Activated T-cell treated with anti-CD3 and anti-CD28 coated beads for 1 hour (primary cell): ENCODE data around the gene SMIM31.
A peak's percentile ranks its signal among the peaks of the same experiment; 100 is the strongest.

Experiments
- DNase-seq: peaks from one replicate; pipeline ENCODE4 v3.0.0-alpha.2; 2020; ENCODE audit warnings: low read depth

The SMIM31 gene

GRCh38 chr4:164753873-164754488 lies at the start of gene SMIM31:
TSS of gene SMIM31 (plus strand) at chr4:164754131. CDS start at chr4:164770444, 16,313 bp downstream.
- DNase-seq = no peak

- no peak for DNase-seq
These were observed 47.3 kb upstream of the SMIM31 start for GRCh38 chr4:164706675-164707074.

GRCh38 chr4:164716901-164717300 lies 37.0 kb upstream of the SMIM31 start:
- no peak for DNase-seq

GRCh38 chr4:164718827-164719226 lies 35.1 kb upstream of the SMIM31 start:
- no peak for DNase-seq

GRCh38 chr4:164725066-164725465 lies 28.9 kb upstream of the SMIM31 start:
- DNase-seq = no peak

GRCh38 chr4:164730705-164731393 lies 23.1 kb upstream of the SMIM31 start:
- no peak for DNase-seq

- DNase-seq = peak; percentile 19
These were observed 22.0 kb upstream of the SMIM31 start for GRCh38 chr4:164731827-164732474.

GRCh38 chr4:164734484-164734883 lies 19.4 kb upstream of the SMIM31 start:
- DNase-seq = no peak

GRCh38 chr4:164748375-164748774 lies 5.6 kb upstream of the SMIM31 start:
- no peak for DNase-seq

GRCh38 chr4:164755432-164755831 lies 1.5 kb downstream of the SMIM31 start:
- DNase-seq = no peak

GRCh38 chr4:164756686-164757085 lies 2.8 kb downstream of the SMIM31 start:
- DNase-seq = no peak

- no peak for DNase-seq
These were observed 7.3 kb downstream of the SMIM31 start for GRCh38 chr4:164761241-164761640.

GRCh38 chr4:164761746-164762275 lies 7.9 kb downstream of the SMIM31 start:
- DNase-seq = no peak

GRCh38 chr4:164765096-164765495 lies 11.2 kb downstream of the SMIM31 start:
- DNase-seq = no peak

GRCh38 chr4:164765833-164766232 lies 11.9 kb downstream of the SMIM31 start:
- no peak for DNase-seq

GRCh38 chr4:164768516-164768915 lies 14.6 kb downstream of the SMIM31 start:
- DNase-seq = no peak

GRCh38 chr4:164770010-164770724 lies 16.2 kb downstream of the SMIM31 start:
- DNase-seq = no peak

GRCh38 chr4:164771088-164771487 lies 17.2 kb downstream of the SMIM31 start:
- DNase-seq = no peak

- DNase-seq = no peak
These were observed 18.1 kb downstream of the SMIM31 start for GRCh38 chr4:164772076-164772475.

GRCh38 chr4:164779080-164779479 lies 25.1 kb downstream of the SMIM31 start:
- DNase-seq = no peak

GRCh38 chr4:164779811-164780216 lies 25.9 kb downstream of the SMIM31 start:
- no peak for DNase-seq

- DNase-seq = no peak
These were observed 26.9 kb downstream of the SMIM31 start for GRCh38 chr4:164780839-164781238.
